Measurements from ENCODE around the gene RPL18. TPM values are rescaled to one million over a fixed set of nuclear protein-coding genes. Genes with fewer than 3 reads are reported as not detected.
A peak's percentile ranks its signal among the peaks of the same experiment; 100 is the strongest.
"Not testable (repeated sequence)": the region's sequence is repeated elsewhere in the genome, so short reads cannot be mapped to it uniquely, and the experiment has no call there.

Gene RPL18
- total and polyA plus RNA-seq, 2 donors = 2,287 to 2,606 TPM

- Histone ChIP-seq H3K4me1 (ENCODE audit: control insufficient read depth in 2 of 2, insufficient read depth in 2 of 2, low read length in 2 of 2) (peaks cover 23 to 63% of the 10 kb centered on the region in 2 donors), H3K4me3 (ENCODE audit: low read length in 2 of 2) (peak overlapping the region; percentile 71 to 77), H3K27me3 (ENCODE audit: control insufficient read depth in 2 of 2, insufficient read depth in 1 of 2, low read length in 1 of 2) (peaks cover 0 to 14% of the 10 kb centered on the region in 2 donors), H3K36me3 (ENCODE audit: control insufficient read depth in 2 of 2, insufficient read depth in 2 of 2, low read length in 1 of 2) (peaks cover 15 to 22% of the 10 kb centered on the region in 2 donors), H3K9me3 (ENCODE audit: control insufficient read depth in 2 of 2, insufficient read depth in 1 of 2, low read length in 1 of 2) (peaks cover 0 to 4% of the 10 kb centered on the region in 2 donors), H3K27ac (ENCODE audit: low read depth in 1 of 2, low read length in 1 of 2) (peak overlapping the region; percentile 91 to 98)
- 1% methylated on average over 67 of the region's 67 CpGs for WGBS
- DNase-seq (ENCODE audit: low read depth in 6 of 9, low spot score in 9 of 9) = peak in 3 of 9 donors; percentile 63 to 79 (median 69)
These were observed 16.4 kb upstream of the RPL18 start for GRCh38 chr19:48635263-48635965.

GRCh38 chr19:48634424-48635262 lies 15.7 kb upstream of the RPL18 start:
- 5% methylated on average over 37 of the region's 37 CpGs for WGBS
- peak overlapping the region; percentile 19 to 77 for H3K4me3 ChIP-seq (ENCODE audit: low read length in 2 of 2)
- peaks cover 23 to 71% of the 10 kb centered on the region in 2 donors for H3K4me1 ChIP-seq (ENCODE audit: control insufficient read depth in 2 of 2, insufficient read depth in 2 of 2, low read length in 2 of 2)

GRCh38 chr19:48634036-48634342 lies 15.0 kb upstream of the RPL18 start:
- Histone ChIP-seq H3K4me3 (ENCODE audit: low read length in 2 of 2) (peak overlapping the region; percentile 19 to 77), H3K27me3 (ENCODE audit: control insufficient read depth in 2 of 2, insufficient read depth in 1 of 2, low read length in 1 of 2) (peaks cover 0 to 2% of the 10 kb centered on the region in 2 donors), H3K4me1 (ENCODE audit: control insufficient read depth in 2 of 2, insufficient read depth in 2 of 2, low read length in 2 of 2) (peaks cover 23 to 73% of the 10 kb centered on the region in 2 donors), H3K36me3 (ENCODE audit: control insufficient read depth in 2 of 2, insufficient read depth in 2 of 2, low read length in 1 of 2) (peaks cover 29 to 32% of the 10 kb centered on the region in 2 donors), H3K27ac (ENCODE audit: low read depth in 1 of 2, low read length in 1 of 2) (peak overlapping the region; percentile 77 to 86), H3K9me3 (ENCODE audit: control insufficient read depth in 2 of 2, insufficient read depth in 1 of 2, low read length in 1 of 2) (peaks cover 0 to 9% of the 10 kb centered on the region in 2 donors)
- no peak for DNase-seq (ENCODE audit: low read depth in 6 of 9, low spot score in 9 of 9)
- 79% methylated on average over 7 of the region's 7 CpGs for WGBS

More at GRCh38 chr19:48634424-48635262, 15.7 kb upstream of the RPL18 start:
- H3K27ac ChIP-seq (ENCODE audit: low read depth in 1 of 2, low read length in 1 of 2) = peak overlapping the region; percentile 86 to 89
- H3K9me3 ChIP-seq (ENCODE audit: control insufficient read depth in 2 of 2, insufficient read depth in 1 of 2, low read length in 1 of 2) = peaks cover 0 to 9% of the 10 kb centered on the region in 2 donors
- peaks cover 0 to 8% of the 10 kb centered on the region in 2 donors for H3K27me3 ChIP-seq (ENCODE audit: control insufficient read depth in 2 of 2, insufficient read depth in 1 of 2, low read length in 1 of 2)
- peaks cover 23 to 27% of the 10 kb centered on the region in 2 donors for H3K36me3 ChIP-seq (ENCODE audit: control insufficient read depth in 2 of 2, insufficient read depth in 2 of 2, low read length in 1 of 2)
- peak in 8 of 9 donors; percentile 81 to 96 (median 90) for DNase-seq (ENCODE audit: low read depth in 6 of 9, low spot score in 9 of 9)

GRCh38 chr19:48633148-48634035 lies 14.4 kb upstream of the RPL18 start:
- DNase-seq (ENCODE audit: low read depth in 6 of 9, low spot score in 9 of 9) = no peak
- Histone ChIP-seq H3K4me3 (ENCODE audit: low read length in 2 of 2) (no peak overlapping the region), H3K36me3 (ENCODE audit: control insufficient read depth in 2 of 2, insufficient read depth in 2 of 2, low read length in 1 of 2) (peaks cover 32 to 35% of the 10 kb centered on the region in 2 donors), H3K27me3 (ENCODE audit: control insufficient read depth in 2 of 2, insufficient read depth in 1 of 2, low read length in 1 of 2) (no peaks in the 10 kb centered on the region), H3K9me3 (ENCODE audit: control insufficient read depth in 2 of 2, insufficient read depth in 1 of 2, low read length in 1 of 2) (peaks cover 0 to 9% of the 10 kb centered on the region in 2 donors), H3K27ac (ENCODE audit: low read depth in 1 of 2, low read length in 1 of 2) (peak overlapping the region; percentile 42 to 86), H3K4me1 (ENCODE audit: control insufficient read depth in 2 of 2, insufficient read depth in 2 of 2, low read length in 2 of 2) (peaks cover 19 to 67% of the 10 kb centered on the region in 2 donors)
- 93% methylated on average over 22 of the region's 22 CpGs for WGBS

GRCh38 chr19:48632692-48633147 lies 13.7 kb upstream of the RPL18 start:
- Histone ChIP-seq H3K36me3 (ENCODE audit: control insufficient read depth in 2 of 2, insufficient read depth in 2 of 2, low read length in 1 of 2) (peaks cover 32 to 42% of the 10 kb centered on the region in 2 donors), H3K4me3 (ENCODE audit: low read length in 2 of 2) (no peak overlapping the region), H3K27ac (ENCODE audit: low read depth in 1 of 2, low read length in 1 of 2) (peak overlapping the region in 1 of 2 donors; percentile 28), H3K4me1 (ENCODE audit: control insufficient read depth in 2 of 2, insufficient read depth in 2 of 2, low read length in 2 of 2) (peaks cover 17 to 60% of the 10 kb centered on the region in 2 donors), H3K27me3 (ENCODE audit: control insufficient read depth in 2 of 2, insufficient read depth in 1 of 2, low read length in 1 of 2) (no peaks in the 10 kb centered on the region), H3K9me3 (ENCODE audit: control insufficient read depth in 2 of 2, insufficient read depth in 1 of 2, low read length in 1 of 2) (peaks cover 0 to 9% of the 10 kb centered on the region in 2 donors)
- no peak for DNase-seq (ENCODE audit: low read depth in 6 of 9, low spot score in 9 of 9)

- WGBS = 96% methylated on average over 11 of the region's 11 CpGs
- H3K4me3 ChIP-seq (ENCODE audit: low read length in 2 of 2); H3K9me3 ChIP-seq (ENCODE audit: control insufficient read depth in 2 of 2, insufficient read depth in 1 of 2, low read length in 1 of 2); DNase-seq (ENCODE audit: low read depth in 6 of 9, low spot score in 9 of 9); H3K27me3 ChIP-seq (ENCODE audit: control insufficient read depth in 2 of 2, insufficient read depth in 1 of 2, low read length in 1 of 2); H3K27ac ChIP-seq (ENCODE audit: low read depth in 1 of 2, low read length in 1 of 2): not testable (repeated sequence)
- Histone ChIP-seq H3K36me3 (ENCODE audit: control insufficient read depth in 2 of 2, insufficient read depth in 2 of 2, low read length in 1 of 2) (peaks cover 36 to 44% of the 10 kb centered on the region in 2 donors), H3K4me1 (ENCODE audit: control insufficient read depth in 2 of 2, insufficient read depth in 2 of 2, low read length in 2 of 2) (peaks cover 17 to 60% of the 10 kb centered on the region in 2 donors)
These were observed 13.3 kb upstream of the RPL18 start for GRCh38 chr19:48632286-48632685.

- no peaks in the 10 kb centered on the region for H3K27me3 ChIP-seq (ENCODE audit: control insufficient read depth in 2 of 2, insufficient read depth in 1 of 2, low read length in 1 of 2)
- DNase-seq (ENCODE audit: low read depth in 6 of 9, low spot score in 9 of 9) = no peak
- 95% methylated on average over 3 of the region's 3 CpGs for WGBS
- H3K27ac ChIP-seq (ENCODE audit: low read depth in 1 of 2, low read length in 1 of 2) = no peak overlapping the region
- peaks cover 0 to 9% of the 10 kb centered on the region in 2 donors for H3K9me3 ChIP-seq (ENCODE audit: control insufficient read depth in 2 of 2, insufficient read depth in 1 of 2, low read length in 1 of 2)
- no peak overlapping the region for H3K4me3 ChIP-seq (ENCODE audit: low read length in 2 of 2)
- H3K4me1 ChIP-seq (ENCODE audit: control insufficient read depth in 2 of 2, insufficient read depth in 2 of 2, low read length in 2 of 2) = peaks cover 17 to 56% of the 10 kb centered on the region in 2 donors
- H3K36me3 ChIP-seq (ENCODE audit: control insufficient read depth in 2 of 2, insufficient read depth in 2 of 2, low read length in 1 of 2) = peaks cover 41 to 44% of the 10 kb centered on the region in 2 donors
These were observed 12.2 kb upstream of the RPL18 start for GRCh38 chr19:48631225-48631624.

GRCh38 chr19:48630296-48631063 lies 11.5 kb upstream of the RPL18 start:
- 68% methylated on average over 47 of the region's 47 CpGs for WGBS
- peaks cover 46 to 51% of the 10 kb centered on the region in 2 donors for H3K36me3 ChIP-seq (ENCODE audit: control insufficient read depth in 2 of 2, insufficient read depth in 2 of 2, low read length in 1 of 2)
- H3K9me3 ChIP-seq (ENCODE audit: control insufficient read depth in 2 of 2, insufficient read depth in 1 of 2, low read length in 1 of 2) = peaks cover 0 to 9% of the 10 kb centered on the region in 2 donors
- peak overlapping the region in 1 of 2 donors; percentile 44 for H3K27ac ChIP-seq (ENCODE audit: low read depth in 1 of 2, low read length in 1 of 2)
- DNase-seq (ENCODE audit: low read depth in 6 of 9, low spot score in 9 of 9) = no peak
- no peaks in the 10 kb centered on the region for H3K27me3 ChIP-seq (ENCODE audit: control insufficient read depth in 2 of 2, insufficient read depth in 1 of 2, low read length in 1 of 2)
- H3K4me3 ChIP-seq (ENCODE audit: low read length in 2 of 2) = no peak overlapping the region
- peaks cover 17 to 51% of the 10 kb centered on the region in 2 donors for H3K4me1 ChIP-seq (ENCODE audit: control insufficient read depth in 2 of 2, insufficient read depth in 2 of 2, low read length in 2 of 2)
